Upper lobe of left lung (tissue), 4 donors: Measurements from ENCODE around the gene ALS2CL.

Experiments used
- CTCF ChIP-seq, 6 experiments: fragments of 450-650 bp in 4 of 6; fragments of 200-600 bp in 2 of 6; sonication (generic) in 2 of 6; IDR thresholded peaks; one replicate each; pipeline ENCODE4 v1.5.1; 2016 to 2019; ENCODE audit warnings: antibody characterized with exemption in 6 of 6
- EP300 ChIP-seq, 4 donors: sonication (generic); formaldehyde crosslinking; IDR thresholded peaks; one replicate each; pipeline ENCODE4 v1.5.1; 2017; ENCODE audit warnings: antibody characterized with exemption in 4 of 4, control low read depth in 2 of 4
- POLR2A ChIP-seq, 4 donors: fragments of 450-650 bp; IDR thresholded peaks; one replicate each; pipeline ENCODE4 v1.5.1; 2016 to 2017; ENCODE audit warnings: antibody characterized with exemption in 4 of 4, mild to moderate bottlenecking in 2 of 4

DNA sequence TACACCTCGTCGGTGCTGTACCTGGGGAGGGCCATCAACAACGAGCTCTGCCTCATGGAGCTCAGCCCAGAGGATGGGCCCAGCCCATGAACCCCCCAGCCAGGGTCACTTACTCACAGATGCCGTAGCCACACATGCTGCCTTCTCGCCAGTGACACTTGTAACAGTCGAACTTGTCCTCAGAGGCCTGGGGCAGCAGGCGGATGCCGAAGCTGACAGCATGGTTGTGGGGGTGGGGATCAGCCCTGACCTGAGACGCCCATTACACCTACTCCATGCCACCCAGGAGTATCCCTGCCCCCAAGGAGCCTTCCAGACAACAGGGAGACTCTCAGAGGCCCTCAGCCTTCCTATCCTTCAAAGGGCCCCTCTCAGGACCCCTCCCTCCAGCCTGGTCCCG is 12.1 kb downstream of the ALS2CL start:
- TF ChIP-seq CTCF (IDR thresholded peaks at IDR 0.05) (no peak), EP300 (IDR thresholded peaks at IDR 0.05) (no peak), POLR2A (IDR thresholded peaks at IDR 0.05) (no peak)
